ENCODE measurements around the gene ADAMTS17.

The ADAMTS17 gene

DNA sequence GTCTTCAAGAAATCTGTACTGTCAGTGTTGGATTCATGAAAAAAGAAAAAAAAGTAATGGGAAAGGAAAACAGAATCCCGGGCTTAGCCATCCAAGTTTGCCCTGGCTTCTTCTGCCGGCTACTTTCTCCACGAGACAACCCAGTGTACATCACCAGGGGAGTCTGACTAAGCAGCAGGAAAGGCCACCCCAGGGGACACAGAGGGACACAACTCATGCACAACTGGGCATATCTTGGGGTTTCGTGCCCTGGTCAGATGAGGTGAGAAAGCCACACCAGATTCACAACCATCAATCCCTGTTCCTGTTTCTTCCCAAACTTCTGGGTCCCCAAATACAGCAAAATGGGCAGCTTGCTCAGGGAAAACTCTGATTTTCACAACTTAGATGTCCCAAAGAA is 33.2 kb downstream of the ADAMTS17 start:
- DNase-seq, result no peak

DNA sequence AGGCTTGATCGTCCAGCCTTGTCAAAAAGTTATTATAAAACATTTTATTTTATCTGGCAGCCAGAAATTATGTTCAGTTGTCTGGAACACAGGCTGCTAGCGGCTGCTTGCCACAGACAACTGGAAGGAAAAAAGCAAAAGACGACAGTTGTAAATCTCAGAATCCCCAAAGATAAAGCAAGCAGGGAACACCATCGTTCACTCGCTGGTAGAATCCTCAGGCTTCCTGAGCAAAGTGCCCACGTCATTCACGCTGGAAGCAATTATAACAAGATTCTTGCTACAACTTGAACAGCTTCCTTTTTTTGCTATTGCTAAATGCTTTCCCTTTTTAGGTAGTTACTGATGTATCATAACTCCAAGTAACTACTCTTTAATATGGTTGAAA is 33.6 kb downstream of the ADAMTS17 start:
- no peak for DNase-seq

DNA sequence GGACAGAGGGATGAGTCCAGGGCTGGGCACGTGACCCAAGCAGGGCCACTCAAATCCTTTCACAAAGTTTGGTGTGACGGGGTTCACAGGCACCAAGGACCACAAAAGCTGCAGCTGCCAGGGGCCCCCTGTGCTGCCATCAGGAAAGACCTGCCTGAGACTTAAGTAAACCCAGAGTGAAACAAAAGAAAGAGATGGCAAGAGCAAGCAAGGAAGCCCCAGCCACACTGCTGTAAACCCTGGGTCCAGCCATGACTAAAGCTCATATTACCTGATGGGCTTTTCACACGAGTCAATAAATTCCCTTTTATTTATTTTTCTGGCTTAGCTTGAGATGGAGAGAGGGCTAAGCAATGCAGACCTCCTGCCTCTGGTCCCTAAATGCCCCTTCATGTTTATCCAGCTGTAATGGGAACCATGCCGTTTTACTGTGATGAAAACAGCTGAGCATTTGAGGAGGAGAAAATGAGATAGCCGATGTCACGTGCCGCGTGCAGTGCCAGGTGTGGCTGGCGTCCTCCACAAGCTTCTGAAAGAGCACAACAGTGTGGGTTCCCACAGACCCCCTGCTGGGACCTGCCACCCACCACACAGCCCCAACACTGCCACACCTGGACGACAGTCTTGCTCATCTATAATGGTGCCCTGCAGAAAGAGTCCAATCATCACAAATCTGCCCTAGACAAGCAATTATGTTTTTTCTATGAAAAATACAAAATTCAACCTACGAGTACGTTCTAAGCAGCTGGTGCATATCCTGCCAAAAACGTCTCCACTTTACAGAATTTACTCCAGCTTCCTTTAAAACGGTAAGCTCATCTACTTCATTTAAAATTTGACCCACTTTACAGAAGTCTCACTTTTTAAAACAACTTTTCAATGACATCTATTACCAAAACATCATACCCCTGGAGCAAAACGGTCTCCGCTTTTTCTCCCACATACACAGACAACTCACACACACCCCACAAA is 34.2 kb downstream of the ADAMTS17 start:
- DNase-seq, result peak; percentile 89

DNA sequence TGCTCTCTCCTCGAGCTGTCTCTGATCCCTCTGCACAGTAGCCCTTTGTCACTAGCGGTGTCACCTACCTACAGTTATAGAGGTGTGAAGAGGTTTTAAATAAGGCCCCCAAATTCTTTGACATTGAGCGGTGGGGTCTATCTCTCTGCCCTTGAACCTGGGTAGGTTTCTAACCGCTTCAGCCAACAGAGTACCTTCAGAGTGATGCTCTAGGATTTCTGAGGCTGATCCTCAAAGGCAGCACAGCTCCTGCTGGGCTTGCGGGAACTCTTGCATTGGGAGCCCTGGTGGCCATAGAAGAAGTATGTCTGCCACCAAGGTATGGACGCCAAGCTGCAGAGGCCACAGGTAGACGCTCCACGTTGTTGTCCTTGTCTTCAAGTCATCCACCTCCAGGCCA is 35.7 kb downstream of the ADAMTS17 start:
- DNase-seq, result no peak

DNA sequence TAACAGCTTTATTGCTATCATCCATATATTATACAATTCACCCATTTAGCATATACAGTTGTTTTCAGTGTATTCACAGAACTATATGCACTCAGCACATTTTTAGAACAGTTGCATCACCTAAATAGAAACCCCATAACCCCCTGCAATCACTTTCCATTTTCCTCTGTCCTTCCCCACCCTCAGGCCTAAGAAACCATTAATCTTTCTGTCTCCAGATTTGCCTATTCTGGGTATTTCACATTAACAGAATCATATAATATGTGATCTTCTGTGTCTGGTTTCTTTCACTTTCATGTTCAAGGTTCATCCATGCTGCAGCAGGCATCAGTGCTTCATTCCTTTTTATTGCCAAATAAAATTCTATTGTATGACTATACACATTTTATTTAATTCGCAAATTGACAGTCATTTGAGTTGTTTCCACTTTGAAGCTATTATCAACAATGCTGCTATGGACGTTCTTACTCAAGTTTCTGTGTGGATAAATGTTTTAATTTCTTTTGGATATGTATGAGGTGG is 39.8 kb downstream of the ADAMTS17 start:
- DNase-seq, result no peak

DNA sequence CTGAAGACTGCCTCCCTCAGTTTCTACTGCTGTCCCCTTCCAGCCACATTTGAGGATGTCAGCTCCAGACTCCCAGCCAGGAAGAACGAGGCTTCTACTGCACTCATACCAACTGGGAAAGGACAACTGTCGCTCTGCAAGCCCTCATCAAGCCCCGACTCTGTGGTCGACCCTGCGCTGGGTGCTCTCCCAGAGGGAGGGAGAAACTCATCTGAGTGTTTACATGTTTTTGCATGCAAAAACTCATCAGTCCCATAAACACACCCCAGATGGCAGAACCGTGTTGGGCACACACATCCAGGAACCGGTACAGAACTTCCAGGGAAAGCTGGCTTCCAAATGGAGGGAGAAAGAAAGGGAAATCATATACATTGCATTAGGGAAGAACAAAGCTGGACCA is 43.5 kb downstream of the ADAMTS17 start:
- no peak for DNase-seq

DNA sequence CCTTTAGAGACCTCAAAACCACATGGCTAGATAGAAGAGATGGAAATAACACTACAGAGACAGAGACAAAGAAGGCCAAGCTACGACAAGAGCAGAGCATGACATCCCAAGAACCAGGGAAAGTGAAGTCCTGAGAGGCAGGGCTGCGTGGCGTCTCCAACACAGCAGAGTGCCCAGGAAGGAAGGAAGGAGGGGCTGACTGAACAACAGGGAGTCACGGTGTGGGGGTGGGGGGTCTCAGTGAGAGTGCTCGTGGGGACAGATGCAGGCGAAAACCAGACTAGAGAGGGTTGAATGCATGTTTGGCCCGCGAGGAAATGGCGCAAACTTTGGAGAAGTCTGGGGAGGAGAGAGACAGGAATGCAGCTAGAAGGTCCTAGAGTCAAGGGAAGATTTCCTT is 44.0 kb downstream of the ADAMTS17 start:
- DNase-seq, result no peak

DNA sequence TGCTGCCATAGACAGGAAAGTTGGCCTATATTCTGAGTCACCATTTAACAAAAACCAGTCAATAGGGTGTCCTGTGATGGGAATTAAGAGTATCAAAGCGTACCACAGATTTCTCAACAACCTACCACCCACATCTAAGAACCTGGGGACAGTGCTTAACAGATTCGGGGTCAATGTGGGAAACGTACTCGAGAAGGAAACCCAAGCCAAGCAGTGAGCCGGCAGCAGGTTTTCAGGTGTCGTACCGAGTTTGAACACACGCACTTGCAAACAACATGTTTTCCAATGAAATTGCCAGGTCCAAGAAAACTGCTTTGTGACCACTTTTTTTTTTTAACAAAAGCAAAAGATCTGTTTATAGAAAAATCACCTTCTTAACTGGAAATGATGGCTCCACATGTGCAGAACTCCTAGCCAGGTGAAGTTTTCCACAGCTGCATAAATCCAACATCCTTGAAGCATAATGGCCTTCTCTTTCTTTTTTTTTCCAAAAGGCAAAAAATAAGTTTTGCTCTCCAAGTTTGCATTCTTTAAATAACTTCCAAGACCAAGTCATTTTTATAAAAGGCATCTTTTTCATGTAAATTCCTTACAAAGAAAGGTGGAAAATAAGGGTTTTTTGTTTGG is 45.7 kb downstream of the ADAMTS17 start:
- DNase-seq, result no peak

DNA sequence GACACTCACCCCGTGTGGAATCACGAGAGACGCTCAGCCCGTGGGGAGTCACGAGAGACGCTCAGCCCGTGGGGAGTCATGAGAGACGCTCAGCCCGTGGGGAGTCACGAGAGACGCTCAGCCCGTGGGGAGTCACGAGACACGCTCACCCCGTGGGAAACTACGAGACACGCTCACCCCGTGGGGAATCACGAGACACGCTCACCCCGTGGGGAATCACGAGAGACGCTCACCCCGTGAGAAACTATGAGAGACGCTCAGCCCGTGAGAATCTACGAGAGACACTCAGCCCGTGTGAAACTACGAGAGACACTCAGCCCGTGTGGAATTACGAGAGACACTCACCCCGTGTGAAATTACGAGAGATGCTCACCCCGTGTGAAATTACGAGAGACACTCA is 49.8 kb downstream of the ADAMTS17 start:
- no peak for DNase-seq

DNA sequence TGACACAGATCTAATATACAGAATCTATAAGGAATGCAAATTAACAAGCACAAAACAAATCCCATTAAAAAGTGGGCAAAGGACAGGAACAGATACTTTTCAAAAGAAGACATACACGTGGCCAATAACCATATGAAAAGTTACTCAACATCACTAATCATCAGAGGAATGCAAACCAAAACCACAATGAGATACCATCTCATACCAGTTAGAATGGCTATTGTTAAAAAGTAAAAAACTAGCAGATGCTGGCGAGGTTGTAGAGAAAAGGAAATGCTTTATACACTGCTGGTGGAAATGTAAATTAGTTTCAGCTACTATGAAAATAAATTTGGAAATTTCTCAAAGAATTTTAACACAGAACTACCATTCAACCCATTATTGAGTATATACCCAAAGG is 50.7 kb downstream of the ADAMTS17 start:
- DNase-seq, result no peak

DNA sequence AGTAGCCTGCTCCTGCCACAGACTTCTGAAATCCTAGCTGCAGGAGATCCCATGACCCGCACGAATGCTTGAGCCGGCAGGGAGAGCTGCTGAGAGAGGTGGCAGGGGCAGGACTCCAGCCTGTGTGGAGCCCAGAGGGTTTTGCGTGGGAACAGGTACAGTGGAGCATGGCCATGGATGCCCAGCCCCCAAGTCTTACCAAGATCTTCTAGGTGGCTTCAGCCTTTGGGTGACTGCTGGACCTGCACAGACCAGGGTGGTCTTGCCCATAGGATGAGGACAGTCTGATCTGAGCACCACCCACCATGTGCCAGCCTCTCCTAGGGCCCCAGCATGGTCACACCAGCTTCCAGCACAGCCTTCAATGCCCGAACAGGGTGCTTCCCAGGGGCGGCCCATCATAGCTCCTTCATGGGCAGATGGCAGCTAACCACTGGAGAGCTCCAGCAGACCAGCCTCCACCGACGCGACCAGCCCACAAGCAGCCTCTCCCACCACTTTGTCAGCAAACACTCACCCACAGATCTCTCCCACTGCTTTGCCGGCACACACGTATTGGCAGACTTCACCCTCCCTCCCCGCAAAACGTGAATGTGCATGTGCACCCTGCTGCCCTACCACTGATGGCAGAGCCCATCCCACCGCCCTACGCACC is 56.0 kb downstream of the ADAMTS17 start:
- DNase-seq, result no peak

DNA sequence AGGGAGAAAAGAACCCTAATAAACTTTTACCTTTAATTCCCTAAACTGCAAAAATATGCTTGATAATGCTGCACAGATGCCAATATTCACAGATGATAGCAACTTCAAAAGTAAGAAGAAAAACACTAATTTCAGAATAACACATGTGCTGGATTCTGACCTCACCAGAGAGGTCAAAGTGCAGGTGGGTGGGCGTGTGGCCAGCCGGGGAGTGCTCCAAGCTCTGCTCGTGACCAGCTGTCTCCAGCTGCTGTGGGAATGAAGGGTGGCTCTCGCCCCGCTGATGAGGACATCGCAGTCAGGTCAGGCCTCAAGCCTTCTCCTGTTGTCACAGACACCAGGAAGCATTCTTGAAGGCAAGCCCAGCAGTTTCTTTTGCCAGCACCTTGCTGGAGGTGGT is 57.1 kb downstream of the ADAMTS17 start:
- no peak for DNase-seq

DNA sequence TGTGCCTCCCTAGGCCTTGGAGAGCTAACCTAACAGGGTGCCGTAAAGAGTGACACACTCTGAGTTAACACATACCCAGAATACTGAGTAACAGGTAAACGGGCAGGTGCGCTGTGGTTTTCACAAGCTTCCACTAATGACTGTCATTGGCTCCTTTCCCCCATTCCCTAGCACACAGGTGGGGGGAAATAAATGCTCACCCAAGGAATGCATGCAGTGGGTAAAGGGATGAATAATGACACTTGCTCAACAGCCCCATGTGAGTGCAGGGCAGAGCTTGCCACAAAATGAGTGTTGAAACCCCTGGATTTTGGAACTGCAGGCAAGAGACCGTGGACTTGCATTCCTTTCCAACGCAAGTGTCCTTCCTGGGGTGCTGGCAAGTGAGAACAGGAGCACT is 57.6 kb downstream of the ADAMTS17 start:
- DNase-seq, result no peak

DNA sequence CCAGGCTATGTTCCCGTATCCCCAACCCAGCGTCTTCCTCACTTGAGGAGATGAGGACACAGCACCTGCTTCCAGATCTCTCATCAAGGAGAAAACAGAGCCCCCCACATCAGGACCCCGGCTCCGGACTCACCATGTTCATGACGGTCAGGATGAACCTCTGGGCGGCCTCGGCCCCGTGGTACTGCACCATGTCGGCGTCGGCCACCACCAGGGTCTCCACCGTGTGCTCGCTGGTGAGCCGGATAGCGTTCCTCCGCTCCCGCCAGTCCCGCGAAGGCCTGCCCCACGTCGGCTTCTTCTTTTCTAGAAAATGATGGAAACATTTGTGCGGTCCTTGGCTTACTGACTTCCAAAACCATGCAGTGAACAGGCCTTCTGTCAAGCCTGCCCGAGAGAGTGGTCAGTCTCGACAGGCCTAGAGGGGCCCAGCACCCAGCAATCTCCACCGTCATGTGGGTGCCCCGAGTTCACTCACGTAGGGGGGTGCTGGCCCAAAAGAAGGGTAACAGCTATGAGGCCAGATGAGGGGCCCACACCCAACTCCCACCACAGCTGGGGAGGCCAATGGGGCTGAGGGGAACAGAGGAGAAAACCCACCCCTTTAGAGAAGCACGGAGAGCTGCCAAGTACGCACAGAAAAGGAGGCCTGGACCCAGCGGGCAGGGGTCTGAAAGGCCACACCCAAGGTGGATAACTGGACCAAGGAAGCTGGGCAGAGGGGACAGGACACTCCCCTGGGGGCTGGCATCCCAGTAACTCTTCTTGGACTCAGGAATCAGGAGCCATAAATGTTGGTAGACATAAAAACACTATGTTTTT is 60.5 kb downstream of the ADAMTS17 start:
- no peak for DNase-seq

DNA sequence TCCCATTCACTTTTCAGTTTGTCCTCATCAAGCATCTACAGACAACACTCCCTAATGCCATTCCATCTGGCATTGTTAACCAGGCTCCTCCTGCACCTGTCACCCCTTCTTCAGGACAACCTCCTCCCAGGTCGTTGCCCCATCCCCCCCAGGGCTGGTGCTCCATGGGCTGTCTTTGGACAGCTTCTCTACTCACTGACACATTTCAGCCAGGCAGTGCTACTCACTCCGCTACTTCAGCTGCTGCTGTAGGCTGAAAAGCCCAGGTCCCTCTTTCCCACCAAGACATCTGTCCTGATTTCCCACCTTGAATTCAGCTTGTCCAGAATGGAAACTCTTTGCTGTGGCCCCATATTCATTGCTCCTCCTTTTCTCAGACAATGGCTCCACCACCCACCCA is 61.9 kb downstream of the ADAMTS17 start:
- DNase-seq, result no peak

DNA sequence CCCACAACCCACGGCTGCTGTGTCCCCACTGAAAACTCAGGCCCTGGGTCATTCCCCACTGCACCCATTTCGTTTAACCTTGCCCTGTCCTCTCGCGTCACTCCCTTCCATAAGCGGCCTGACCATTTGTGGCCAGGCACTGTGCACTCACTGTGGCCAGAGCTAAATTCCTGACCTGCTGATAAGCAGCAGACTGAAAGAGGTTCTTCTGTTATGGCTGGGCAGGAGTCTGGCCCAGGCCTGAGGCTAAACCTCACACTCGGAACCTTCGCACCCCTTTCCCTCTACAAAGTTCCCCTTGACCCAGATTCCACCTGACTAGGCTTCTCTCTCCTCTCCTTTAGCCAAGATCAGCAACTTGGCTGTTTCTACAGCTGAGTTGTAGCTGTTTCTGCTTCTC is 62.3 kb downstream of the ADAMTS17 start:
- DNase-seq, result no peak

DNA sequence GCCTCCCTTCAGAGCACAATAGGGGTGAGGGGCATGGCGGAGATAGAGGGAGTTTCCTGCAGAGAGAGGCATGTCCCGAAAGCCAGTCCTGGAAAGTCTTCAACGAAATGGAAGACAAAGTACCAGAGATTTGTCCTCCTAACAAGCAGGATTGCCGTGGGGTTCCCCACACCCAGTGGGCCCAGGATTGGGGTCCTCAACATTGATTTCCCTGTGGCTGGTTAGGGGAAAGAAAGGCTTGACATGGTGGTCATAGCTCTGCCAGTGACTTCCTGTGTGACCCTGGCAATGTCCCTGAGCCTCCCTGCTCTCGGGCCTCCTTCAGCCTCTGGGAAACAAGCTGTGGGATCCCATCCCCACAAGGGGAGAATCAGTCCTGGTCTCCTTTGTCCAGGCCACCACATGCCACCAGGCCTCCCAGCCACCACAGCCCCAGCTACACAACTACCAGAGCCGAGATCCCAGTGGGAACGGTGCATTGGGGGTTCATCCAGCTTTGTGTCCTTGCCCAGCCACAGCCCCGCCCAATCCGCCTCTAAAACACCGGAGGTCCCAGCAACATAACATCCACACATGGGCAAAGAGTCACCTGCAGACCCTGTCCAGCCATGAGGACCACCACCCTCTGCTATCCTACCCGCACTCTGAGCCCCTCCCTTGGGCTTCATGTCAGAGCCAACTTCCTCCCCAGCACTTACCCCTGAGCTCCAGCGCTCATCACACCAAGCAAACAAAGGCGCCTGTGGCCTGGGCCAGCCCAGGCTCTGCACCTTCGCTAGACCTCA is 63.0 kb downstream of the ADAMTS17 start:
- no peak for DNase-seq

DNA sequence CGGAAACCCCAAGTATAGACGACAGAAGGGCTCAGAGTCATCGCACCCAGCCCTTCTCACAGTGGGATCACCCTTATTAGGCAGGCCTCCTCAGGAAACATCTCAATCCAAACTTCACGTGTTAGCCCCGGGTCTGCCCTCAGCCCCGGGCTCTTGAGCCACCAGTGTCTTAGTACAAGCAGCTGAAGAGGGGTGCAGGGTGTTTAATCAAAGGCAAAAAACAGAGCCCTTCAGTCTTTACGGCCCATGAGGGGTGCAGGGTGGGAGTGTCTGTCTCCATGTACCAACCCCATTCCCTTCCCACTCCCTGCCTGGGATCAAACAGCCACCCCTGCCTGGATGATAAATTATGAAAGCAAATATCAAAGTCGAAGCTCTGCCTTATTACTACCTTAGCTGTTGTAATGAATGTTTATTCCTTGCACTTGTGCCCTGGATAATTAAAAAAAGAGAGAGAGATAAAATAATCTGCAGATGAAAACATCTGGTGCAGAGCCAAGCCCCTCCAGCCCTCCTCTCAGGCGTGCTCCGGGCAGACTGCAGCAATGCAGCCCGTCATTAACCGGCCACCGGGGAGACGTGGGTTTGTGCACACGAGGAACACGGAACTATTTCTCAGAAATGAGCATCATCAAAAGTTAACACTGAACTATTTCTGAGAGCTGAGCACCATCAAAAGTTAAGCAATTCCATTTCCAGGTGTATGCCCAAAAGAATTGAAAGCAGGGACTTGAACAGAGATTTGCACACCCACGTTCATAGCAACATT is 64.5 kb downstream of the ADAMTS17 start:
- DNase-seq, result no peak

DNA sequence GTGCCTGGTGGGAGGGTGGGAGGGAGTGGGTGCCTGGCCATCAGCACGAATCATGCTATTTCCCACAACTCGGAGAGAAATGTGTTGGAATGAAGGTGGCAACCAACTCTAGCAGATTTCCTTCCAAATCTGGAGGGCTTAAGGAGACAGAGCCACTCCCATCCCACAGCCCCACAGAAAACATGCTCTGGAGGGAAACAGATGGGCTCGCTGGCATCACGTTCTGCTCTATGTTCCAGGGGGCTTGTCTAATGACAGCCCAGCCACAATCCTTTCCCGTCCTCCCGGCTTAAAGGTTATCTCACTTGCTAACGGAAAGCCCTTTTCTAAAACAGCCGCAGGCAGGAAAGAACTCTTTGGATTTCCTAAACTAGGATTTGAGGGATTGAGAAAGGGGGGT is 65.3 kb downstream of the ADAMTS17 start:
- no peak for DNase-seq

DNA sequence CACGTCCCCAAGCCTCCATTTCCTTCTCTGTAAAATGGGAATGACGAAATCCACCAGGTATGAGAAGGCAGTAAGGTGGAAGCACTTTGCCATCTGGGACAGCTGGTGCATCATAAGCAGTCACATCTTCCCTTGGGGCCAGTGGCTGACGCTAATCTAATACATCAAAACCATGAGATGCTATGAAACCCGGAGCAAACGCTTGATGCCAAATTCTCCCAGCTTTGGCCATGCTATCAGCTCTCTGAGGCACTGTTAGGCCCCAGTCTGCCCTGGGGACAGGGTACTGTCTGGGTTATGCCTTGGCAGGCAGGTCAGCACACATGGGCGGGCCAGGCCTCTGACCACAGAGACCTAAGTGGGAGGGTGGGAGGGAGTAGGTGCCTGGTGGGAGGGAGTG is 66.1 kb downstream of the ADAMTS17 start:
- DNase-seq, result no peak

DNA sequence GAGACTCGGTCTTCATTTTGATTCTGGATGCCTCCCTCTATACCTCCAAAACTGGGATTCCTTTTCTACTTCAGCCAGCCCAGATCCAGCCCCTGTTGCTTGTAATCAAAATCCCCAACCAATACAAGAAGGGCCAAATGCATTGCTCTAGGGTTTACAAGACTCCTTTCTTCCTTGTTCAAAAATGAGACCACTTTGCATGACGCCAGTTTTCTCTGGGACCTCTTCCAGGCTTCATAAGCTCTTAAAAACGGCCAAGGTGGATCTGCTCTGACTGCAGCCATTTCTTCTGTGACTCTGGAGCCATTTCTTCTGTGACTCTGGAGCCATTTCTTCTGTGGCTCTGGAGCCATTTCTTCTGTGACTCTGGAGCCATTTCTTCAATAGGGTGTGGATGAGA is 71.9 kb downstream of the ADAMTS17 start:
- DNase-seq, result no peak
